HEK293 (cell line): ENCODE results near the gene CCDC187.
"Not testable (repeated sequence)": the region's sequence is repeated elsewhere in the genome, so short reads cannot be mapped to it uniquely, and the experiment has no call there.

Experiments
- CTCF ChIA-PET: fragments of 350-600 bp; formaldehyde crosslinking; extraction: SDS; loops from one replicate; lab custom pipeline; 2021; ENCODE audit warnings: antibody characterized with exemption; lab: Yijun Ruan, JAX
- POLR2A ChIA-PET: fragments of 300-600 bp; formaldehyde crosslinking; extraction: SDS; loops from one replicate; lab custom pipeline; 2020; ENCODE audit warnings: antibody characterized with exemption, inconsistent platforms; lab: Yijun Ruan, JAX
- H3K27ac ChIP-seq: fragments of 200-500 bp; sonication (Bioruptor generic); 2 replicates; pipeline ENCODE4 v1.5.1; 2014; ENCODE audit warnings: low read depth, low read length, control low read depth, inconsistent platforms; ENCODE audit errors: extremely low read depth
- H3K36me3 ChIP-seq, 2 experiments: fragments of 200-500 bp in 1 of 2; sonication (Bioruptor generic) in 1 of 2; 1 replicate in 1 of 2; 2 replicates in 1 of 2; pipeline ENCODE4 v1.5.1; 2014 to 2017; ENCODE audit warnings: inconsistent platforms in 2 of 2, low read length in 2 of 2; ENCODE audit not compliant: control insufficient read depth in 2 of 2, insufficient read depth in 1 of 2
- H3K4me1 ChIP-seq: fragments of 200-500 bp; sonication (Bioruptor generic); 2 replicates; pipeline ENCODE4 v1.5.1; 2014; ENCODE audit warnings: mild to moderate bottlenecking, low read length, inconsistent platforms; ENCODE audit not compliant: control insufficient read depth, insufficient read depth
- H3K4me3 ChIP-seq: 2 replicates; pipeline ENCODE4 v1.5.1; 2011; ENCODE audit warnings: low read depth, mild to moderate bottlenecking, control low read depth, low read length, moderate library complexity
- H3K9me3 ChIP-seq: fragments of 200-500 bp; sonication (Bioruptor generic); 2 replicates; pipeline ENCODE4 v1.5.1; 2014; ENCODE audit warnings: low read depth, low read length, inconsistent platforms; ENCODE audit not compliant: control insufficient read depth, insufficient read depth
- KLF1 ChIP-seq: fragments of 450-650 bp; formaldehyde crosslinking; IDR thresholded peaks from 2 replicates; pipeline ENCODE4 v1.5.1; 2016; ENCODE audit warnings: missing biosample characterization, missing genetic modification characterization
- ZIC2 ChIP-seq: fragments of 450-650 bp; formaldehyde crosslinking; IDR thresholded peaks from 2 replicates; pipeline ENCODE4 v1.5.1; 2016; ENCODE audit warnings: missing biosample characterization, missing genetic modification characterization
- ZNF133 ChIP-seq: fragments of 450-650 bp; formaldehyde crosslinking; IDR thresholded peaks from 2 replicates; pipeline ENCODE4 v1.5.1; 2016; ENCODE audit warnings: missing biosample characterization, missing genetic modification characterization
- ZNF146 ChIP-seq: fragments of 450-650 bp; formaldehyde crosslinking; IDR thresholded peaks from 2 replicates; pipeline ENCODE4 v1.5.1; 2016; ENCODE audit warnings: missing biosample characterization, missing genetic modification characterization
- ZNF280D ChIP-seq: fragments of 450-650 bp; formaldehyde crosslinking; IDR thresholded peaks from 2 replicates; pipeline ENCODE4 v1.5.1; 2016; ENCODE audit warnings: missing biosample characterization, missing genetic modification characterization
- ZNF341 ChIP-seq: fragments of 450-650 bp; formaldehyde crosslinking; IDR thresholded peaks from 2 replicates; pipeline ENCODE4; 2016; ENCODE audit warnings: low read depth, missing biosample characterization, missing genetic modification characterization
- ZNF501 ChIP-seq: fragments of 450-650 bp; formaldehyde crosslinking; IDR thresholded peaks from 2 replicates; pipeline ENCODE4 v1.5.1; 2016; ENCODE audit warnings: missing biosample characterization, missing genetic modification characterization
- ZNF610 ChIP-seq: fragments of 450-650 bp; formaldehyde crosslinking; IDR thresholded peaks from 2 replicates; pipeline ENCODE4 v1.5.1; 2016; ENCODE audit warnings: missing biosample characterization, missing genetic modification characterization, borderline replicate concordance
- TF ChIP-seq, protein P1 (sequence below): fragments of 450-650 bp; formaldehyde crosslinking; IDR thresholded peaks from 2 replicates; pipeline ENCODE4 v1.5.1; 2016; ENCODE audit warnings: missing biosample characterization, missing genetic modification characterization
- TF ChIP-seq, protein P2 (sequence below): fragments of 450-650 bp; formaldehyde crosslinking; IDR thresholded peaks from 2 replicates; pipeline ENCODE4 v1.5.1; 2017; ENCODE audit warnings: missing biosample characterization, missing genetic modification characterization

CCDC187 gene

GRCh38 chr9:136319955-136320354 is 16.1 kb upstream of the CCDC187 start:
- H3K4me1 ChIP-seq, H3K36me3 ChIP-seq, H3K9me3 ChIP-seq, H3K4me3 ChIP-seq, H3K27ac ChIP-seq, POLR2A ChIA-PET: not testable (repeated sequence)
- CTCF ChIA-PET = interaction anchor here (0.7 kb wide), 2 partner anchors 42 to 176 kb away, joined by 3 to 5 read pairs; no protein-coding TSS in a partner anchor
- TF ChIP-seq ZNF146 (tag by site-specific recombination) (peak; percentile 98), ZNF280D (peak; percentile 77; the same call in 1 of the 2 replicates)
- TF ChIP-seq, protein P1, sequence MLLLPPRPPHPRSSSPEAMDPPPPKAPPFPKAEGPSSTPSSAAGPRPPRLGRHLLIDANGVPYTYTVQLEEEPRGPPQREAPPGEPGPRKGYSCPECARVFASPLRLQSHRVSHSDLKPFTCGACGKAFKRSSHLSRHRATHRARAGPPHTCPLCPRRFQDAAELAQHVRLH = 0 out of 2 replicates have a peak, but pooled peaks have one; percentile 54

DNA sequence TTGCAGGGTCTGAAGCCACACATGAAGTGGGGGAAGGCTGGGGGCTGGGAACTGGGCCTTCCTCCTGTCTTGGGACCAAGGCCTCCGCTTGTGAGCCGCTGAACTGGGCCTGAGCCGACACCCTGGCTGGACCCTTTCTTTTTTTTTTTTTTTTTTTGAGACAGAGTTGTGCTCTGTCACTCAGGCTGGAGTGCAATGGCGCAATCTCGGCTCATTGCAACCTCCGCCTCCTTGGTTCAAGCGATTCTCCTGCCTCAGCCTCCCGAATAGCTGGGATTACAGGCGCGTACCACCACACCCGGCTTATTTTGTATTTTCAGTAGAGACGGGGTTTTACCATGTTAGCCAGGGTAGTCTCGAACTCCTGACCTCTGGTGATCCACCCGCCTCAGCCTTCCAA is 15.3 kb upstream of the CCDC187 start:
- H3K27ac ChIP-seq, H3K36me3 ChIP-seq, H3K4me1 ChIP-seq, POLR2A ChIA-PET, H3K9me3 ChIP-seq, H3K4me3 ChIP-seq: not testable (repeated sequence)
- CTCF ChIA-PET = interaction anchor here (0.7 kb wide), 1 partner anchor 176 kb away, joined by 5 read pairs; no protein-coding TSS in a partner anchor

GRCh38 chr9:136318776-136319241 is 14.9 kb upstream of the CCDC187 start:
- POLR2A ChIA-PET = no interaction called here

GRCh38 chr9:136318111-136318775 is 14.3 kb upstream of the CCDC187 start:
- TF ChIP-seq, protein P2, sequence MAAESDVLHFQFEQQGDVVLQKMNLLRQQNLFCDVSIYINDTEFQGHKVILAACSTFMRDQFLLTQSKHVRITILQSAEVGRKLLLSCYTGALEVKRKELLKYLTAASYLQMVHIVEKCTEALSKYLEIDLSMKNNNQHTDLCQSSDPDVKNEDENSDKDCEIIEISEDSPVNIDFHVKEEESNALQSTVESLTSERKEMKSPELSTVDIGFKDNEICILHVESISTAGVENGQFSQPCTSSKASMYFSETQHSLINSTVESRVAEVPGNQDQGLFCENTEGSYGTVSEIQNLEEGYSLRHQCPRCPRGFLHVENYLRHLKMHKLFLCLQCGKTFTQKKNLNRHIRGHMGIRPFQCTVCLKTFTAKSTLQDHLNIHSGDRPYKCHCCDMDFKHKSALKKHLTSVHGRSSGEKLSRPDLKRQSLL = no peak
- TF ChIP-seq ZNF341 (no peak), KLF1 (tag by site-specific recombination) (no peak), ZIC2 (tag by site-specific recombination) (peak; percentile 77), ZNF610 (no peak)
- H3K27ac ChIP-seq = no peak overlapping the region
- no peaks in the 10 kb centered on the region for H3K9me3 ChIP-seq
- H3K4me3 ChIP-seq = no peak overlapping the region
- H3K36me3 ChIP-seq = no peaks in the 10 kb centered on the region
- ChIA-PET POLR2A (no interaction called here), CTCF (no interaction called here)
- no peaks in the 10 kb centered on the region for H3K4me1 ChIP-seq

More at GRCh38 chr9:136318776-136319241, 14.9 kb upstream of the CCDC187 start:
- CTCF ChIA-PET = no interaction called here
- H3K4me3 ChIP-seq = no peak overlapping the region
- TF ChIP-seq ZNF133 = no peak
- no peak for TF ChIP-seq ZNF501 (tag by site-specific recombination)
- peak; percentile 84 for TF ChIP-seq KLF1 (tag by site-specific recombination)
- H3K27ac ChIP-seq = no peak overlapping the region
- H3K9me3 ChIP-seq = no peaks in the 10 kb centered on the region
- H3K36me3 ChIP-seq = no peaks in the 10 kb centered on the region
- H3K4me1 ChIP-seq = no peaks in the 10 kb centered on the region
